Measurements from ENCODE around the gene PLPP7.
"Not testable (repeated sequence)": the region's sequence is repeated elsewhere in the genome, so short reads cannot be mapped to it uniquely, and the experiment has no call there.

PLPP7 gene

GRCh38 chr9:131289301-131290035 lies at the start of gene PLPP7:
Gene PLPP7, plus strand, starts transcription at chr9:131289723. Its CDS starts 275 bp downstream, at chr9:131289998.
- DNase-seq = no peak

DNA sequence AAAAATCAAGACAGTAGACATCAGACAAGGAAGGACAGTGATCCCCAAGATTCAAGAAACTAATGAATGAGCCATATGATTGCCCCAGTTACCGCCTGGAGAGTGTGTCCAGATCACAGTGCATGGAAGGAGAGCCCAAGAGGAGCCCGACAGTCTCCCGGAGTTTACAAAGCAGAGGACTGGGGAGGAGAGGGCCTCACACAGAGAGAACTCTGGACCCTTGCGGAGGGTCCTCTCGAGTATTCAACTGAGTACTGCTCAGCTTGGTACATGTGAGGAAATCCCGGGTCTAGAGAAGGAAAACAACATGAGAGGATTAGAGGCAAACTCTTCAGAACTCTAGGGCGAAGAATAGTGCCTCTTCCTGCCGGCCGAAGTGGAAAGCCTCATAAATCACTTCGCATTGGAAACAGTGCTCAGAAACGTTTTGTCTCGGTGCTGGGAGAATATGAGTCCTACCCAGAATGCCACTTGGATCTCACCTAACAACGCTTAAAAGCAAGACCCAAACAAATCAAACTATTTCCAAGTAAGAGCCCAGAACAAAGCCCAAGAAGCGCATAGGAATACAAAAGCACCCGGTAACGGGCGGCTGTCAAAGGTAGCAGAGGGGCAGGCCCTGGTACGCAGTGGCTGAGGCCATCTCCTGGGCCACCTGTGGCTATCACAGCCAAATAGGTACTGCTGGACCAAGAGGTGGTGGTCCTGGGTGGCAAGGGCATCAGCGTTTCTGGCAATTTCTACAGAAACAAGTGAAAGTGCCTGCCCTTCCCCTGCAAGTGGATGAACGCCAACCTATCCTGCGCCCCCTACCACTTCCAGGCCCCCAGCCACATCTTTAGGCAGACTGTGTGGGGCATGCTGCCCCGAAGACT lies 49.2 kb upstream of the PLPP7 start:
- no peak for DNase-seq

DNA sequence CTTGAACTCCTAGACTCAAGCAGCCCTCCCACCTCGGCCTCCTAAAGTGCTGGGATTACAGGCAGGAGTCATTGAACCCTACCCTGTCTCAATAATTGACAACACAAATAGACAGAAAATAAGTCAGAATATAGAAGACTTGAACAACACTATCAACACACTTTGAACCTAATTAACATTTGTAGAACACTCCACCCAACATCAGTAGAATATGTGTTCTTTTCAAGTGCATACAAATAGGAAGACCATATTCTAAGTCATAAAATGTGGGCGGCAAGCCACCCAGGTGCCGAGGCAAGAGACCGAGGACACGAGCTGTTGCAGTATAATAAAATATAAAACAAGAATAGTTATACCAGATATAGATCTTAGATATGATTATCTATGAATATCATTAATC lies 45.2 kb upstream of the PLPP7 start:
- DNase-seq = not testable (repeated sequence)

DNA sequence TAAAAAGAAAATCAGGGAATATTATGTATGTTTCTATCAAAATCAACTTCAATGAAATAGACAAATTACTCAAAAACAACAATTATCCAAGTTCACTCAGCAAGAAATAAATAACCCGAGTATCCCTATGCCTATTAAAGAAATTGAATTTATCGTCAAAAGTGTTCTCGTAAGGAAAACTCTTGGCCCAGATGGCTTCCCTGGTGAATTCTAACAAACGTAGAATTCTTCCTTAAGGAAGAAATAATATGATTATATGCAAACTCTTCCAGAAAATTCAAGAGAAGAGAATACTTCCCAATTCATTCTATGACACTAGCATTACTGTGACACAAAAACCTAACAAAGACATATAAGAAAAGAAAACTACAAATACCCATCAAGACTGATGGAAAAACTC lies 42.9 kb upstream of the PLPP7 start:
- DNase-seq = no peak

DNA sequence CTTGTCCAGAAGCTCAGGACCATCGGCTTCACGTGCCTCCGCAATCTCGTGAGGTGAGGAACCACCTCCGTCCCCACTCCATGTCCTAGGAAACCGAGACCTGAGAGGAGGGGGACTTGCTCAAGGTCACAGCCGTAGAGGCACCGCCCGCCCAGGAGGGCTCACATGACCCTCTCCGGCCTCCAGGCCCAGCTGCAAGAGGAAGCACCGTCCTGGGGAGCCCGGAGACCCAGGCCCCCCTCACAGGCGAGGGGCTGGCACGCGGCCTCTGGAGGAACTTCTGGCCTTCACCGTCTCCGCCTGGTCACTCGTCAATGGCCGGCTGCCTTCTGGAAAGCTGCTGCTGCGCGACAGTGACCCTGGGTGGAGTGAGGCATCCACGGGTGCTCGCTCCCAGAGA lies 37.4 kb upstream of the PLPP7 start:
- no peak for DNase-seq

GRCh38 chr9:131253891-131254491 lies 35.5 kb upstream of the PLPP7 start:
- peak; percentile 93 to 94 for DNase-seq

GRCh38 chr9:131254626-131255025 lies 34.9 kb upstream of the PLPP7 start:
- DNase-seq = no peak

- DNase-seq = no peak
Measured at GRCh38 chr9:131255676-131256197, 33.8 kb upstream of the PLPP7 start.

- no peak for DNase-seq
Measured at GRCh38 chr9:131257266-131258025, 32.1 kb upstream of the PLPP7 start.

DNA sequence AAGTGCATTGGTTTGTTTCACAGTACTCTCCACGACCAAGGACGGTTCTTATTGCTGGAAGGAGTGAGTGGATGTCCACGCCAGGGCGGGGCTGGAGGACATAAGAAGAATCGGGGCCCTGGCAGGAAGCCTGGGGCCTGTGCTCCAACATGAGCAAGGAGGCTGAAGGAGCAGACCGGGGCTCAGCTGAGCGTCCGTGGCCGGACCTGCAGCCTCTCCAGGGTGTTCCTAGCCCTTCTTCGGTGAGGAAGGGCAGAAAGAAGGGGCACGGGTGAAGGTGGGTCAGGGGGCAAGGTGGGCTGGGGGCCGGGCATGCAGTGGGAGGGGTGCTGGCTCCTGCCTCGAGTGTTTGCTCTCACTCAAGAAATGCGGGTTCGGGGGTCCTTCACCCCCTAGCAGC lies 31.3 kb upstream of the PLPP7 start:
- DNase-seq = no peak

GRCh38 chr9:131258698-131259431 lies 30.7 kb upstream of the PLPP7 start:
- DNase-seq = no peak

GRCh38 chr9:131259432-131259898 lies 30.1 kb upstream of the PLPP7 start:
- no peak for DNase-seq

GRCh38 chr9:131259916-131260597 lies 29.5 kb upstream of the PLPP7 start:
- DNase-seq = no peak

GRCh38 chr9:131260751-131261452 lies 28.6 kb upstream of the PLPP7 start:
- DNase-seq = no peak

DNA sequence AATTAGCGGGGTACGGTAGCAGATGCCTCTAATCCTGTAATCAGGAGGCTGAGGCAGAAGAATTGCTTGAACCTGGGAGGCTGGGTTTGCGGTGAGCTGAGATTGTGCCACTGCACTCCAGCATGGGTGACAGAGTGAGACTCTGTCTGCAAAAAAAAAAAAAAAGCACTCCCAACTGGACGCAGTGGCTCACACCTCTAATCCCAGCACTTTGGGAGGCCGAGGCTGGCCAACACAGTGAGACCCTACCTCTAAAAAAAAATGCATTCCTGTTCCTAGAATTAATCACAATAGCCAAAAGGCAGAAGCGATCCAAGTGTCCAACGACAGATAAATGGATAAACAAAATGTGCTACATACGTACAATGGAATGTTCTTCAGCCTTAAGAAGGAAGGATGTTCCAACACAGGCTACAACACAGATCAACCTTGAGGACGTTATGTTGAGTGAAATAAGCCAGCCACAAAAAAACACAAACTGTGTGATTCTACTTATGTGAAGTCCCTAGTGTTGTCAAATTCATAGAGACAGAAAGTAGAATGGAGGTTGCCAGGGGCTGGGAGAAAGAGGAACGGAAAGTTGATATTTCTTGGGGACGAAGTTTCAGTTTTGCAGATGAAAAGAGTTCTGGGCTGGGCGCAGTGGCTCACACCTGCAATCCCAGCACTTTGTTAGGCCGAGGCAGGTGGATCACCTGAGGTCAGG lies 27.0 kb upstream of the PLPP7 start:
- no peak for DNase-seq

GRCh38 chr9:131263033-131263343 lies 26.5 kb upstream of the PLPP7 start:
- not testable (repeated sequence) for DNase-seq

- no peak for DNase-seq
Measured at GRCh38 chr9:131263701-131264100, 25.8 kb upstream of the PLPP7 start.

GRCh38 chr9:131264231-131264630 lies 25.3 kb upstream of the PLPP7 start:
- no peak for DNase-seq

DNA sequence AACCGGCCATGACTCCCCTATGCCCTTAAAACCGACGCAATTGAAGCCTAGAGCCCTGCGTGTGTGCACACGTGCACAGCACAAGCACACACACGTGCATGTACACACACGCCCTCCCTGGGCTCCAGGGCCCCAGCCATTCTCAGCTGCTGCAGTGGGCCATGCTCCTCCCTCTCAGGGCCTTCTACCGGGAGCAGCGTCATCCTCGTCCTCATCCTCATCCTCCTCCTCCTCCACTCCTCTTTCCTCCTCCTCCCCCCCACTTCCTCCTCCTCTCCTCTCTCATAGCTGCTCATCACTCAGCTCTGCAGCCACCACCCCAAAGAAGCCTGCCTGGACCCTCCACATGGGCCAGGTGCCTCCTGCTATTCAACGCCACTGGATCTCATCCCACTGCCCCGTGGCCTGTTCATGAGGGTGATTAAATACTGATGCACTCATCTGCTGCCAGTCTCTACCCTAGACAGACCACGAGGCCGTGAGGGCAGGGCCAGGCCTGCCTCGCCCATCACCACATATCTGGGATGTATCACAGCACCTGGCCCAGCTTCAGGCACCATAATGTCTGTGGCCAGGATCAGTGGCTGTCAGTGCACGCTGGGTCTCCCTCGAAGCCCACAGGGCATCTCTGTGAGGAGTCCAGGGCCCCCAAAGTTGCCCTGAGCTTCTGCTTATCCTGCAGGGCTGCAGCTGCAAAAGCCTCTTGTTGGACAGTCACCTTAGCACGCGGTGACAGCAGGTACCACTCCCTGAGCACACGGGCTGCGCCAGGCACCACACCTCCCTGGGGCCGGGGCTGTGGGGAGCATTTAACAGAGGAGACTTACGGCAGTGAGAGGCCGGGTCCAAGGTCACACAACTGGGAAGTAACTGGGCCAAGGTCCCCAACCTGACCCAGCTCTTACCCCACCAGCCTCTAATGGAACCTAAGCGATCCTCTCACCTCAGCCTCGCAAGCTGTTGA lies 23.0 kb upstream of the PLPP7 start:
- DNase-seq = no peak
